ENCODE measurements around the gene VSTM2B.

The VSTM2B gene

DNA sequence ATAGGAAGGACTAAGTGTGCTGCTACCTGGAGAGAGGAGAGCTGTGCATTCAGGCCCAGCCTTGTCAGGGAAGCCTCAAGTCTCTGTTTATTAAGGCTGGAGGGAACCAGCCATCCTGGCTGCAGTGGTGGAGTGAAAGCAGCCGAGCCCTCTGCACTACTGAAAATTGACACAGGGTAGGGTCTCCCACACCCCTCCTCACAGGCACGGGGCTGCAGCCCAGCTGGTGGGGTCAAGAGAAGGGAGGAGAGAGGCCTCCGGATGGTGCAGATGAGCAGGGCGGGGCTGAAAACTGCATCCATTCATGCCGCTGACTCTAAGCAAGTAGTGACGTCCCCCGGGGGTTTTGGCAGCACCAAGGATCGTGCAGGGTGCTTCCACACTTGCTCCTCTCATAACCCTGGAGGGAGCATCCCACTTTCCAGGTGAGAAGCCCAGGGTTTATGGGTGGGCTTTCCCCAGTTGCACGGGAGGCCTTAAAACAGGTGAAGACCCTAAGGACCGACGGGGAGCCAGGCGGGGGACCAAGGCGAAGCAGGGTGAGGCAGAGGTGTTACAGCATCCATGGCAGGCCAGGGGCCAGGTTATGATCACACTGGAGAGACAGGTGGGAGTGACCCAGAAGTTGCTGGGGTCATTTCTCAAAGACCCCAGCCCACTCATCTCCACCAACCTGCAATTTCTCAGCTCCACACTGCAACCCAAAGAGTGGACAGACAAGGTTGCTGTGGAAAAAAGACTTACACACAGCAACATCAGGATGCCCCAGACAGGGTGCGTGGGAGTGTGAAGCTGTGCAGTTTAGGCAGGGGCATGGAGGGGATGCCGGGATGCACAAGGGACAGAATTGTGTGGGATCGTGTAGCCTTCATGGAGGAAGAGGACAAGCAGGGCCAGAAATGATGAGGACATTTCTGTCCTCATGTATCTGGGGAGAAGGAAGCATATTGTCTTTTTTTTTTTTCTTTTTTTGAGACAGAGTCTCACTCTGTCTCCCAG, 36.8 kb downstream of the VSTM2B start:
- H3K4me3 ChIP-seq (ENCODE audit: low read length) = no peak overlapping the region
- no peak for DNase-seq (ENCODE audit: low read depth)
- TF ChIP-seq CTCF (conservative IDR thresholded peaks at IDR 0.05; ENCODE audit: low read length) = no peak

GRCh38 chr19:29563486-29564101, 37.8 kb downstream of the VSTM2B start:
- no peak overlapping the region for H3K4me3 ChIP-seq (ENCODE audit: low read length)
- no peak for TF ChIP-seq CTCF (conservative IDR thresholded peaks at IDR 0.05; ENCODE audit: low read length)
- DNase-seq (ENCODE audit: low read depth) = no peak

- TF ChIP-seq CTCF (conservative IDR thresholded peaks at IDR 0.05; ENCODE audit: low read length) = no peak
- DNase-seq (ENCODE audit: low read depth) = no peak
- no peak overlapping the region for H3K4me3 ChIP-seq (ENCODE audit: low read length)
Measured at GRCh38 chr19:29564574-29565005, 38.8 kb downstream of the VSTM2B start.

DNA sequence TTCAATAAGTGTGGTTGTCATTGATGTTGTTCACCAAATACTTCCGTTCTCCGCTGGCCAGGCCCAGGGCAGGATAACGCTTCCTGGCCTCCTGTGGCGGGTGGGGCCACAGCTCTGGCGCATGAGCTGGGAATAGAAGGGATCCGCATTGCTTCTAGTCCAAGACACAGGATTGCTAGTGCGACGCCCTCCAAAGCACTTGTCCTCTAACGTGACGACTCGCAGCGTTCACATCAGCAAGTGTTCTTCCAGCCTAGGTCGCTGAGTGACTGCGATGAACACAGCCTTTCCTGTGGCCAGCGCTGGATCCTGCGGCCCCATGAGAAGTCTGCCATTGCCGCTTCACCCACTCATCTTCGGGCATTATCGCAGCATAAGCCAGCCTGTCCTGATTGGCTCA, 39.4 kb downstream of the VSTM2B start:
- DNase-seq (ENCODE audit: low read depth) = no peak
- no peak for TF ChIP-seq CTCF (conservative IDR thresholded peaks at IDR 0.05; ENCODE audit: low read length)
- H3K4me3 ChIP-seq (ENCODE audit: low read length) = no peak overlapping the region

GRCh38 chr19:29566496-29567054, 40.8 kb downstream of the VSTM2B start:
- TF ChIP-seq CTCF (conservative IDR thresholded peaks at IDR 0.05; ENCODE audit: low read length) = no peak
- H3K4me3 ChIP-seq (ENCODE audit: low read length) = no peak overlapping the region
- no peak for DNase-seq (ENCODE audit: low read depth)

GRCh38 chr19:29567366-29567915, 41.6 kb downstream of the VSTM2B start:
- no peak for DNase-seq (ENCODE audit: low read depth)
- TF ChIP-seq CTCF (conservative IDR thresholded peaks at IDR 0.05; ENCODE audit: low read length) = no peak
- no peak overlapping the region for H3K4me3 ChIP-seq (ENCODE audit: low read length)
